ENCODE measurements around the gene RFC4.
A peak's percentile ranks its signal among the peaks of the same experiment; 100 is the strongest.
"Not testable (repeated sequence)": the region's sequence is repeated elsewhere in the genome, so short reads cannot be mapped to it uniquely, and the experiment has no call there.

RFC4 gene

DNA sequence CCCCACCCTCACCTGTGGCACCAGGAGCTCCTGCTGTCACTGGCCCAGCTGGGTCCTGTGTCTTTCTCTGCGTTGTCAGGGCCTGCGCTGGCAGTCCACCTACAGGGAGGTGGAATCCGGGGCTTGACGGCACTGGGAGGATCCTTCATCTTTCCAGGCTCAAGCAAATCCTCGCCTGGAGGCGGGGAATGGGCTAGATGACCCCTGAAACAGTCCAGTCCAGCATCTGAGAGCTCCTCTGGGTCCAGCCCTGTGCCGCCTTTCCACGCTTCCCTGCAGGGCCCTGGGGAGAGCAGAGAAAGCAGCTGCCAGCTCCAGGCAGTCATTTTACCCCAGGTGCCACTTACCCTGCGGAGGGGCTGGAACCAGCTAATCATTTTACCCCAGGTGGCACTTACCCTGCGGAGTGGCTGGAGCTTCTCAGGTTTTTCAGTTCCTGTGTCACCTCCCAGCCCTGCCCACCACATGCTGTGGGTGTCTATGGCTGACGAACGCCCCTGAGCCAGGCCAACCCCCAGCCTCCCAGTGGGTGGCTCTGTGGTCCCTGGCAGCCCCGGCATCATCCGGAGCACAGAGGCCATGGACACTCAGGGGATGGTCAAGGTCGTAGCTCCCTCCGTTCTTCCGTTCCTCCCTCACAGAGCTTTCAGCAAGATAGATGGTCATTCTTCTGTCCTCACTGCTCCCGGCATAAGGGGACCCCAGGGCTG is 18.3 kb upstream of the RFC4 start:
- no peak for DNase-seq

DNA sequence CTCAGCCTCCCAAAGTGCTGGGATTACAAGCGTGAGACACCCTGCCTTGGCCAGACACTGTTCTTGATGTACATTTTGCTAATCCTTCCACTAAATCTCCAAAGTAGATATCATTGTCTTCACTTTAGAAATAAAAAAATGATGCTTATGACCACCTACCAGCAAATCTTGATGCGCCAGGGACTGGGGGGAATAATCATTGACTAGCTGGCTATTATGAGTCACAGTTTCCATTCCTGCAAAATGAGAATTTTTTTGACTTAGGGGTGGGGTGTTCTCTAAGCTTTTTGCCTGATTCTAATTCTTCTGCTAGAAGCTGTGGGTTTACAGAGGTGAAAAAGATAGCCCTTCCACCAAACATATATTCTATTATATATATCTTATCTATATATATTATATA is 17.1 kb upstream of the RFC4 start:
- DNase-seq, result no peak

- not testable (repeated sequence) for DNase-seq
Observed at GRCh38 chr3:186822388-186822759, 16.1 kb upstream of the RFC4 start.

GRCh38 chr3:186821429-186822387 is 15.4 kb upstream of the RFC4 start:
- peak; percentile 38 to 81 for DNase-seq

DNA sequence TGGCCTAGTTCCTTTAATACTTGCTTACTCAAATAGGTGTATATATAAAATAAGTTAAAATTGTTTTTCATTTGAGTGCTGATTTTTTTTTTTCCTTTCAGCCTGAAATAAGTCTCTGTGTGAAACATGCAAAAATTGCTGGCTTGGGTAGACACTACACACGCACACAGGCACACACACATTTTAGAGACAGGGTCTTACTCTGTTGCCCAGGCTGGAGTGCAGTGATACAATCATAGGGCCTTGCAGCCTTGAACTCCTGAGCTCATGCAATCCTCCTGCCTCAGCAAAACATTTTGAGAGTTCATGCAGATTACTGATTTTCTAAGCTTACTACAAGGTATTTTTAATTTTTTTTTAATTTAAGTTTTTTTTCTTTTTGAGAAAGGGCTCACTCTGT is 12.7 kb upstream of the RFC4 start:
- DNase-seq, result no peak

DNA sequence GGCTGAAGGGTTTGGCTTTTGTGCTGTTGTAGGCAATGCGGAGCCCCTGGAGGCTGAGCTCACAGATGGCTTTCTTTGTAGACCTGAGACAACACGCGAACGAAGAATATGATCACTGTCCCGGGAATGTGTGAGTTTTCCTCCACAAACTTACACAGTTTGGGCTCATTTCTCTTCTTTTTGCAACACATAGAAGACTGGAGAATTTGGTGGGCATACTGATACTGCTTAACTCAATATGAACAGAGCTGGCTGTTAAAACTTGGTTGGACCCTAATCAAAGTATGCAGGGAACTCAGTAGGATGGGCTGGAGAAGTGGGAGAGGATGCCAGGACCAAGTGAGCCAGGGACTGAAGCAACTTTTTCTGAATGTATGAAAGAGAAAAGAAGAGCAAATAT is 12.2 kb upstream of the RFC4 start:
- no peak for DNase-seq

GRCh38 chr3:186815435-186815834 is 9.2 kb upstream of the RFC4 start:
- DNase-seq, result peak; percentile 70 to 86

GRCh38 chr3:186814100-186814499 is 7.8 kb upstream of the RFC4 start:
- DNase-seq, result no peak

GRCh38 chr3:186811313-186811712 is 5.0 kb upstream of the RFC4 start:
- DNase-seq, result not testable (repeated sequence)

DNA sequence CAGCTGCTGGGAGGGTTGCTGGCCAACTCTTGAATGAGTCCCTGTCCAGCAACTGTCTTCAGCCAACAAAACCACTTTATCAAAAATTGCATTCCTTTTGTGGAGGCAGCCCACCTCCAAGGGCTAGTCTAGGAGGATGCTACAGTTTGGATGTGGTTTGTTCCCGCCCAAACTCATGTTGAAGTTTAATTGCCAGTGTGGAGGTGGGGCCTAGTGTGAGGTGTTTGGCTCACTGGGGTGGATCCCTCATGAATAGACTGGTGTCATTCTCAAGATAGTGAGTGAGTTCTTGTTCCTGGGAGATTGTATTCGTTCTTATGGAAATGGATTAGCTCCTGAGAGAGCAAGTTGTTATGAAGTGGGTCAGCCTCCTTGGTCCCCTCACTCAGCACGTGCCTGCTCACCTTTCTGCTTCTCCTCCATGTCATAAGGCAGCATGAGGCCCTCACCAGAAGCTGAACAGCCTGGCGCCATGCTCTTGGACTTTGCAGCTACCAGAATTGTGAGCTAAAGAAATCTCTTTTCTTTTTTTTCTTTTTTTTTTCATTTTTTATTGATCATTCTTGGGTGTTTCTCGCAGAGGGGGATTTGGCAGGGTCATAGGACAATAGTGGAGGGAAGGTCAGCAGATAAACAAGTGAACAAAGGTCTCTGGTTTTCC is 4.2 kb upstream of the RFC4 start:
- DNase-seq, result no peak

DNA sequence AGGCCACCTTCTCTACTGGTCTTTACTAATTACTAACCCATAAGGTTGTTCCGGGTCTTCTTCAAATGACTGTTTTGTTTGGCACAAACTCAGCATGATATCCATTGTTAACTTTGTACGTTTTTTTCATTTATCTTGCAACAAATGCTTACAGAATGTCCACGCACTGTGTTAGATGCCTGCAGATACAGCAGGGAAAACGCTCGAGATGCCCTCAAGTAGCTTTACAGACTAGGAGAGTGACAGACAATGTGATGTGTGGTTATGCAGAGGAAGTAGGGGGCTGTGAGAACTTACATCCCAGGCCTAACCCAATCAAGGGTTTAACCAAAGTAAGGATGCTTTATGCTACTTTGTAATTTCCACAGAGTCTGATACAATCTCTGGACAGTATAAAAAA is 949 bp upstream of the RFC4 start:
- DNase-seq, result no peak

GRCh38 chr3:186803447-186803846 is 2.8 kb downstream of the RFC4 start:
- not testable (repeated sequence) for DNase-seq

GRCh38 chr3:186802701-186803100 is 3.6 kb downstream of the RFC4 start:
- DNase-seq, result no peak

DNA sequence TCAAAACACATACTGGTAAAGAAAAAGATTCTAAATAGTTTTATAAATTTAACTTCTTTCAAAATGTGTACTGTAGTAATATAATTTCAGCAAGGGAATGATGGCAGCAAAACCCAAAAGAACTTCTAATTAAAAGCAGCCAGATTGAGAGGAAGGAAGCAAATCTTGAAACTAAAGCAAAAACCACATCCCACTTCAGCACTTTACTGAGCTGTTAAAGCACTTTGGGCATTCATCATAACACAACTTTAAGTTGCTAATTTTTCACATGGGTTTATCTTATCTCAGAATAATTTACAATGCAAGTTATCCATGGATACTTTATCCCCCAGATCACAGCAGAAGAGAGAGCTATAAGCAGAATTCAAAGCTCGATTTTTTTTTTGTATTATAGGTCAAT is 6.0 kb downstream of the RFC4 start:
- DNase-seq, result no peak

- no peak for DNase-seq
Observed at GRCh38 chr3:186798239-186798874, 7.9 kb downstream of the RFC4 start.

- no peak for DNase-seq
Observed at GRCh38 chr3:186790261-186790981, 15.9 kb downstream of the RFC4 start.

DNA sequence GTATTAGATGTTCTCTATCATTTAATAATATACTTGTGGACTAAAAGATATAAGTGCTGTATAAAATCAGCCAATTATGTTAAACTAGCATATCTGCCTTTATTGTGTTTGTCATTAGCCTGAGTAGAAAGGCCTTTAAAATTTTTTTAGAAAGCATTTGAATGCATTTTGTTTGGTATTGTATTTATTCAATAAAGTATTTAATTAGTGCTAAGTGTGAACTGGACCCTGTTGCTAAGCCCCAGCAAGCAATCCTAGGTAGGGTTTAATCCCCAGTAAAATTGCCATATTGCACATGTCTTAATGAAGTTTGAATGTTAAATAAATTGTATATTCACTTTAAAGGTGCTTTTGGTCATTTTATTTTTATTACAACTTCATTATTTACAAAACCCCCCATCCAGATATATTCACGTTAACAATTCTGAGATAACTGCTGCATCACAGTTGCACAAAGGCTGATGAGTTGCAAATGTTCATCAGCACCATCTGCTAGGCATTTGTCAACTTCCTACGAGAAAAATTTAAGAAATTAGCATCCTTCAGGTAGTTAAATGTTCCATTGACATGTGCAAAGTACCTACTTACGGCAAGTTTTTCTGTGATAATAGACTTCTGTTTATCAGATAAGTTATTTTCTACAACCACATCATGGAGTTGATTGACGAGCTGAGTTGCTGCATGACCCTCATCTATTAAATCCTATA is 16.6 kb downstream of the RFC4 start:
- no peak for DNase-seq

DNA sequence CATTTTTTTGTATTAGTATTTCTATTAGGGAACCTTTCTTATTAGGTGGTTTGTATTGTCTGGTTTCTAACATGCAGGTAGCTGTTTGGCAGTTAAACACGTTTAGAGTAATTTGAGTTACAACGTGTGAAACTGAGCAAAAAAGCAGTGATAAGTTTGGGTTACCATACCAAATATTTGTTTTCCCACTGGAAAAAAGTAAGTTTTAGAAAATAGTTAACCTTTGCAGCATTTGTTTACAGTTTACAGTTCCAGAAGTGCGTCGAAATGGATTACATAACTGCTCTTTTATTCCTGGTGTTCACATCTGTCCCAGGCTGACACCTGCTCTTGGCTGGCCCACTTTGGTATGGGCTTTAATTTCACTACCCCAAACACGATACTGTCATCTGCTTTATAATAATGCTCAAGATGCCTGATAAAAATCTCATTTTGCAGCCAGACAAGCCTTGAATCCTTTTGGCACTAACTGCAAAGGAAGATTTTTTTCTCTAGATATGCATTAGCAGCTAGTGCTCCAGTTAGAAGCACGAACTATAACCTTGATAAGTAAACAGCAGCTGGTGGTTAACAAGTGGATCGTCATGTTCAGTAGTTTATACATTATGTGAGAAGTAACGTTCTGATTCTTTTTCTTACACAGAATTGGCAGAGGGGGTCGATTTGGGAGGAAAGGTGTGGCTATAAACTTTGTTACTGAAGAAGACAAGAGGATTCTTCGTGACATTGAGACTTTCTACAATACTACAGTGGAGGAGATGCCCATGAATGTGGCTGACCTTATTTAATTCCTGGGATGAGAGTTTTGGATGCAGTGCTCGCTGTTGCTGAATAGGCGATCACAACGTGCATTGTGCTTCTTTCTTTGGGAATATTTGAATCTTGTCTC is 17.6 kb downstream of the RFC4 start:
- no peak for DNase-seq

DNA sequence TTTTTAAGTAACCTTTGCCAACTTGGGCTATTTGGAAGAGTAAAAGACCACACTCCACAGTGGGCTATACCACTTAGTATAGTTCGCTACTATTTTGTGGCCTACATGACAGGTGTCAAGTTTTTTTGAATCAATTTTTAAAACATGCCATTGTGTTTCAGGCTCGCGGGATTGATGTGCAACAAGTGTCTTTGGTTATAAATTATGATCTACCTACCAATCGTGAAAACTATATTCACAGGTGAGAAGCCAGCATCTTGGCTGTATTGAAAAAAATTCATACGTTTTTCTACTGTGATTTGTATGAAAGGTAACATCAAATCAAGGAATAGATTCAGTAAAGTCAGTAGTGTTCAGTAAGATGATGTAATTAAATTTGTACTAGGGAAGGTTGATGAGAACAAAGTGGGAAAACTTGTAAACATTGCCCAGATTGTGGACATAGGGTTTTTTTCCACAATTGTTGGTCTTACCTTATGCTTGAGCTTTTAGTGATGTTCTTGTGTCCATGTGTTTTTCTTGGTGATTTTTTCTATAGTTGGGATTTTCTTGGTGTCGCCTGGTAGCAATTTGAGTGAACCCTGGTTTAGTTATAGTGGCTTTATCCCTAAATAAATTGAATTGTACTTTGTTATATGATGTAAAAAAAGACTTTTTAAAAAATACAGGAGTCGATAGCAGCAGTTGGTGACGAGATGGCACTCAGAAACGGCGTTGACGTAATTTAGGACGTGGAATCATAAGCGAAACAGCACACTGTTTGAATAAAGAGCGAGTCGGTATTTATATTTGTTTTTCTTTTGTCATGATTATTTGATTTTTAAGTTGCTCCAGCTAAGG is 18.4 kb downstream of the RFC4 start:
- no peak for DNase-seq

DNA sequence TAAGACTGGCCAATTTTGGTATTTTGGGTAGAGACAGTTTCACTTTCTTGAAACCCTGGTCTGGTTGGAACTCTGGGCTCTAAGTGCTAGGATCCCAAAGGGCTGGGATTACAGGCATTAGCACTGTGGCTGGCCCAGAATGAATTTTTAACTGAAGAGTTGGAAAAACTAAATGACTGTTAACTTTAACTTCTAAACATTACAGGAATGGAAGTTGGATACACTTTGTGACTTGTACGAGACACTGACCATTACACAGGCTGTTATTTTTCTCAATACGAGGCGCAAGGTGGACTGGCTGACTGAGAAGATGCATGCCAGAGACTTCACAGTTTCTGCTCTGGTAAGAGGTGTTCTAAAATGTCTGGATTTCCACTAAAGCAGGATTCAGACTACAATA is 19.4 kb downstream of the RFC4 start:
- no peak for DNase-seq

All from inflammatory macrophage treated with lipopolysaccharide for 1 hour (primary cell).